Stimulated activated CD4-positive, alpha-beta T cell treated with anti-CD3 and anti-CD28 coated beads, Interleukin-2, amount 100 ng/mL, for 48 hours (primary cell): ENCODE results near the gene LRRC2.

Experiments used
- DNase-seq, 2 donors: peaks; one replicate each; pipeline ENCODE4 v3.0.0-alpha.2; 2020

The LRRC2 gene

DNA sequence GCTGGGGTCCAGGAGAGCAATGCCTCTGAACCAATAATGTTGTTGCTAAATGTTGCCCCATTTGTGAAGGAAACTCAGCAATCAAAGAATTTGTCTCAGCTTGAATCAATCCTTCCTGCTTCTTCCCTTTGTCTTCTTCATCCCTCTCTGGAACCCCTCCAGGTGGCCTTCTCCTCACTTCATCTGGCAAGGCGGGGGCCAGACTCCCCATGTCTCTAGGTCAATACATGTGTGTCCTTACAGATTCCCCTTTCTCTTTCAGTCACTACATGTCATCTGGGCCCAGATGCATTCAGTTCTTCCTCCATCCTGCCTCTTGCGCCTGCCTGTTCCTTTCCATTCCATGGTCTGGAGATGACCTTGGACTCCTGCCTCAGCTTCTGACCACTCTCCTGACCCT lies 93.4 kb downstream of the LRRC2 start:
- no peak for DNase-seq

DNA sequence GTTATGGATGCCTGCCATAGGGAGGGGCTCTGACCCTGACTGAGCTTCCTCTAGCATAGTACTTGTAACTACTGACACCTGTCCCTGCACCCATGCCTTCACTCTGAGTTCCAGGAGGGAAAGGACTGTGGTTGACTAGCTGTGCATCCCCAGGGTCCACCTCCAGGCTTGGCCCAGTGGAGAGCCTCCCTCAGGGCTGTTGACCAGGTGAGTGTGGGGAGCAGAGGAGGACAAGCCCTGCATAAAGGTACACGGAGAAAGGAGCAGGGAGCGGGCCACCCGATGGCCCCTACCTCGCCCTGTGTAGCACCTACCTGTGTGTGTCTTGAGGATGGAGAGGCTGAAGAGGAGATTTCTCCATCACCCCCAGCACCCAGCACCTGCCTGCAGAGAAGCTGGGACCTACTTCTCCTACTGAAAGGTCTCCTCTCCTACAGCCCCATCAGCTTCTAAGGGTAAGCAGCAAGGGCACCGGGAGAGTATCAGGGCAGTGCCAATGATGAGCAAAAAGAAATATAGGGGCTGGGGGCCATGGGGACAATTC lies 94.7 kb downstream of the LRRC2 start:
- no peak for DNase-seq

DNA sequence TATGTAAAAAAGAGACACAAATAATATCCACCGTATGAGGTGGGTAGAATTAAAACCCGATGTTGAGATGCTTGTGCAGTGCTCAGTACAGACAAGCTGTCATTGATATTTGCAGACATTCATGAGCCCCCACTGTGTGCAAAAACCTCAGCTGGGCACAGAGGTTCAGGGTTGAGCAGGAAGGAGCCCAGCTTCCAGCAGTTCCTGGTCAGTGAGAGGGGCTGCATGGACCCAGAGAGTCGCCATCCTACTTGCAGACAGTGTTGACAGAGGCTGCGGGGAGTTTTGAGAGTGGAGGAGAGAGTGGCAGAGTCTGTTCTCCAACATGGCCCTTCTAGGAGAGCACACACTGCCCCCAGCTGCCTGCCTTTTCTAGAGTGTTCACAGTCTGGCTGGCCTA lies 95.3 kb downstream of the LRRC2 start:
- DNase-seq = no peak

DNA sequence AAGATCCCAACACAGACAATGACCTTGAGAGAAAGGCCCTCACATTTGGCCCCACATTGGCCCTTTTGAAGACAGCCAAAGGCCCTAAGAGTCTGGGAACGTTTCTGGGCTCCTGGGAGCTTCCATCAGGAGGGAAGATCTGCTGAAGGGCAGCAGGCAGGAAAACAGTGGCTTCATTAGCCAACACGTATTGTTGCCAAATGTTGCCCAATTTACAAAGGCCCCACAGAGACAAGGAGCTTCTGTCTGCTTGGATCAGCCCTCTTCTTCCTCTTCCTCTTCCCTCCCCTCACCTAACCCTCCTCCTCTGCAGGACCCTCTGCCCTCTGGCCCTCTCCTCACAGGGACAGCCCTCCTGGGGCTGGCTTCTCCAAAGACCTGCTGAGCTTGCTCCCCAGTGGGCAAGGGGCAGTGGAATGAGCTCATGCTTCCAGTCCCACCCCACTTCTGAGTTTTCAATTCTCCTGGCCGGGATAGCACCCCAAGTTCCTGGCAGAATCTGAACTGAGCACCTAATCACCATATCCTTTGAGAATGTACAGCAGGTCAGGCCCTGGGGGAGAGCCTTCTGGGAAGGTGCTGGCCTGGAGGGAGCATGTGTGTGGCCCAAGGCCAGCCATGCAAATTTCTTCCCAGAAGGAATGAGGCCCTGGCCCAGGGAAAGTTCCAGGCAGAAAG lies 96.3 kb downstream of the LRRC2 start:
- DNase-seq = no peak

DNA sequence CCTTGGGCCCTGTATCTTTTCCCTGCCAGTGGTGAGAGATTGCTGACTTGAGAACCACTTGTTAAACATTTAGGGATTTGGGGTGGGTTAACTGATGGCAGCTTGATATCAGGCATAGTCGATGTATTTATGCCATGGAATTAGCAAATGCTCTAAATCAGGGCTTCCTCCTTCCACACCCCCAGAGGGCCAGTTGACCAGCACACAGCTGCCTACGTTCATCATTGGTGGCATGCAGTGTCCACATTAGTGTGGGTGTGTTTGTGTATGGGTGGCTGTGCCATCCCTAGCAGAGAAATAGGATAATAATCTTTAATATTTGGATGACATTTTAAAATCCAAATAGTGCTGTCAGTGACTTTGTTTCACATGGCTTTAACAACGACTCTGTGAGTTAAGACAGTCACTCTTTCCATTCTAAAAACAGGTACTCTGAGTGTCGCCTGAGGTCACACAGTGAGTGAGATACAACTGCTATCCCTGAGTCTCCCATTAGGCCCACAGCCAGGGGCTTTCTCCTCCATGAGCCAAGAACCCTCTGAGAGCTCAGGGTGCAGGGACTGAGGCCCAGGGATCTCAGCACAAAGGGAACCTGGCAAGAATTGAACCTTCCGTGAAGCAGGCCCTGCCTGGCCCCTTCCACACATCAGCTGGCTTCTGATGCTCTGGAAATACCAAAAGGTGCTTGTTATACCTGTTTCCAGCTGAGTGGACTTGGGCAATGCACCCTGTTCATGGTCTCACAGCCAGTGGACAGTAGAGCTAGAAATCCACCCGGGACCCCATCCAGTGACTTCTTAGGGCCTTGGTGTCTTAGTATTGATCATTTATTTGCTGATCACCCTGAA lies 97.1 kb downstream of the LRRC2 start:
- DNase-seq = no peak

DNA sequence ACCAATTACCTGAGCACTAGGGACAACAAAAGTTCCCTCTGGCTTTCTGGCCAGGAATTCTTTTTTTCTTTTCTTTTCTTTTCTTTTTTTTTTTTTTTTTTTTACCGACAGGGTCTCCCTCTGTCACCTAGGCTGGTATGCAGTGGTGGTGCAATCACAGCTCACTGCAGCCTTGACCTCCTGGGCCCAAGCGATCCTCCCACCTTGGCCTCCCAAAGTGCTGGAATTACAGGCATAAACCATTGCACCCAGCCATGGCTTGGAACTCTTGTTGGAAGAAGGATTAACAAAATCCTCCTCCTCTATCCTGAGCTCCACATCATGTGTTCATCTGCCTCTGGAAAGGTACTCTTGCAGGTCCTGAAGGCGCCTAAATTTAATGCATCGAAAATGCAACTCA lies 98.5 kb downstream of the LRRC2 start:
- no peak for DNase-seq

DNA sequence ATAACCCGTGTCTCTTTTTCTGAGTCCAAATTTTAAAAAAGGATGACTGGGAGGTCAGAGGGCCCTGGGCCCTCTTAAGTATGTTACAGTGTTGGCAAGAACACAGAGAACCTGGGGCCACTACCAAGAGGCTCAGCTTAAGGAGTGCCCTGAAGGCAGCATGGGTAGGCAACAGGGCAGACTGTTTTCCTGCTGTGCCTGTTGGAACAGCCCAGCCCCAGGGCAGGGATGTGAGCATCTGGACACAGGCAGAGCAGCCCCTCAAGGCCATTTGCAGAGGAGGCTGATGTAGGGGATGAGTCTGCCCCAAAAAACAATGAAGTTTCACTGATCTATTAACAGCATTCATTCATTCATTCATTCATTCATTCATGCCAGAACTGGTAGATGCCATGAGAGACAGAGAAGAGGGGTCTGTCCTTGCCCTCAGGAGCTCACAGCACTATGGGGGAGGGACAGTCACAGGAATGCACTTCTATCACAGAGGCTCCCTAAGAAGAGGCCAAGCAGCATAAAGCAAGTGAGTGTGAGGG lies 99.2 kb downstream of the LRRC2 start:
- no peak for DNase-seq

DNA sequence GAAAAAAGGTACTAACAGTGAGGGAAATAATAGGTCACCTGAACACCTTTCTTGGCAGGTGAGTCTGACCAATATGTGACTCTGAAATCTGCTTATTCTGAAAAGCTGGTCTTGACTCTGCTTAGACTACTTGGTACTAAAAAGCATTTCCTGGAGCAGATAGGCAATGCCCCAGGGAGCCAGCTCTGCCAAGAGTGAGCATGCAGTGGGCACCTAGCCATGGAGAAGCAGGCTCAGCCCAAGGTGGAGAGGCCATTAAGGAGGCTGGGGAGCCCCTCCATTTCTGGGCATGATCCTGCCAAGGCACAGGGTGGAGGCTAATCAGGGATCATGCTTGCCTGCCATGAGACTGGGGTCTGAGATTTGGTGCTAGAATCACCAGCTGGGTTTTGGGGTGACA lies 99.8 kb downstream of the LRRC2 start:
- no peak for DNase-seq
